Endothelial cell of umbilical vein (primary cell): ENCODE data around the gene EIF3I. TPM values are rescaled to one million over a fixed set of nuclear protein-coding genes. Genes with fewer than 3 reads are reported as not detected.

ENCODE experiments used
- BruUV-seq: library from RNA; stranded (reverse); fragments of 400-500 nt; replicated peaks from 2 replicates; lab custom pipeline; 2021; lab: Mats Ljungman, UMichigan
- CTCF ChIA-PET: fragments of 300-600, 350-600 bp; sonication (Branson Sonifier 250); formaldehyde crosslinking; loops from one replicate; lab custom pipeline; 2021; ENCODE audit warnings: antibody characterized with exemption, inconsistent platforms; lab: Charles Lee
- POLR2A ChIA-PET: fragments of 300-600, 350-600 bp; sonication (Branson Sonifier 250); formaldehyde crosslinking; loops from one replicate; lab custom pipeline; 2021; ENCODE audit warnings: antibody characterized with exemption, inconsistent platforms; lab: Charles Lee
- DNase-seq: peaks from one replicate; pipeline ENCODE4 v3.0.0-alpha.2; 2011; ENCODE audit warnings: low read depth, low spot score
- FAIRE-seq: peaks from 2 replicates; lab custom pipeline; 2011; peaks lifted over from hg19 to GRCh38; lab: Jason Lieb, UNC
- H2AFZ ChIP-seq: 2 replicates; pipeline ENCODE4 v1.6.0; 2012; ENCODE audit warnings: low read depth, low read length, control low read depth, inconsistent platforms
- H3K27ac ChIP-seq: 2 replicates; pipeline ENCODE4 v1.5.1; 2011; ENCODE audit warnings: low read depth, mild to moderate bottlenecking, control low read depth, low read length, moderate library complexity; ENCODE audit not compliant: insufficient read depth
- H3K27me3 ChIP-seq, 2 experiments: 2 replicates each; pipeline versions ENCODE4 v1.6.0 to v1.6.1; 2011; ENCODE audit warnings: low read length in 2 of 2, mixed read lengths in 1 of 2; ENCODE audit not compliant: control insufficient read depth in 2 of 2, insufficient read depth in 2 of 2
- H3K36me3 ChIP-seq, 2 experiments: 2 replicates in 1 of 2; 3 replicates in 1 of 2; pipeline ENCODE4 v1.5.1; 2011; ENCODE audit warnings: low read length in 2 of 2, mild to moderate bottlenecking in 1 of 2, moderate library complexity in 1 of 2; ENCODE audit not compliant: control insufficient read depth in 2 of 2, insufficient read depth in 2 of 2; ENCODE audit errors: extremely low read depth in 1 of 2
- H3K4me1 ChIP-seq: 3 replicates; pipeline ENCODE4 v1.5.1; 2011; ENCODE audit warnings: mild to moderate bottlenecking, low read length; ENCODE audit not compliant: control insufficient read depth, insufficient read depth; ENCODE audit errors: extremely low read depth
- H3K4me2 ChIP-seq: 2 replicates; pipeline ENCODE4 v1.6.1; 2011; ENCODE audit warnings: low read length, control low read depth, mixed read lengths; ENCODE audit not compliant: insufficient read depth
- H3K4me3 ChIP-seq, 3 experiments: fragments of 200-600 bp in 1 of 3; sonication (generic), shearing (Covaris generic) in 1 of 3; replicated peaks in 1 of 3; 2 replicates each; pipeline ENCODE4 v1.5.1; 2011 to 2016; ENCODE audit warnings: control low read depth in 3 of 3, low read length in 3 of 3, mild to moderate bottlenecking in 2 of 3, inconsistent platforms in 1 of 3, low read depth in 1 of 3, moderate library complexity in 1 of 3; ENCODE audit not compliant: insufficient read depth in 1 of 3
- H3K79me2 ChIP-seq: 2 replicates; pipeline ENCODE4 v1.6.0; 2012; ENCODE audit warnings: low read length, inconsistent platforms; ENCODE audit not compliant: control insufficient read depth, insufficient read depth
- H3K9ac ChIP-seq: replicated peaks from 2 replicates; pipeline ENCODE3; 2011; ENCODE audit warnings: low read length, control low read depth; ENCODE audit not compliant: insufficient read depth; ENCODE audit errors: extremely low read depth
- H3K9me1 ChIP-seq: replicated peaks from 3 replicates; pipeline ENCODE4 v1.6.0; 2011; ENCODE audit warnings: mild to moderate bottlenecking, low read length; ENCODE audit not compliant: control insufficient read depth, insufficient read depth; ENCODE audit errors: extremely low read depth
- H3K9me3 ChIP-seq: replicated peaks from 2 replicates; pipeline ENCODE4 v1.5.1; 2012; ENCODE audit warnings: low read length, inconsistent platforms; ENCODE audit not compliant: control insufficient read depth, insufficient read depth
- H4K20me1 ChIP-seq: replicated peaks from 2 replicates; pipeline ENCODE3; 2011; ENCODE audit warnings: mild to moderate bottlenecking, low read length; ENCODE audit not compliant: control insufficient read depth, insufficient read depth; ENCODE audit errors: extremely low read depth
- EZH2 ChIP-seq: IDR thresholded peaks from 2 replicates; pipeline ENCODE4 v1.6.1; 2012; ENCODE audit warnings: borderline replicate concordance, low read depth, mild to moderate bottlenecking, moderate library complexity, low read length, inconsistent platforms; ENCODE audit not compliant: severe bottlenecking
- FOS ChIP-seq: IDR thresholded peaks from 2 replicates; pipeline ENCODE4 v1.6.1; 2011; ENCODE audit warnings: mild to moderate bottlenecking, low read length, moderate library complexity, borderline replicate concordance; ENCODE audit not compliant: insufficient read depth
- JUN ChIP-seq: IDR thresholded peaks from 2 replicates; pipeline ENCODE4 v1.6.1; 2011; ENCODE audit warnings: borderline replicate concordance, low read depth; ENCODE audit not compliant: insufficient read length, insufficient read depth
- MAX ChIP-seq: IDR thresholded peaks from 2 replicates; pipeline ENCODE4 v1.6.1; 2011; ENCODE audit not compliant: insufficient read depth, insufficient read length
- MYC ChIP-seq: IDR thresholded peaks from one replicate; pipeline ENCODE4 v1.6.1; 2011; ENCODE audit warnings: mild to moderate bottlenecking, low read depth, low read length
- POLR2A ChIP-seq: IDR thresholded peaks from 2 replicates; pipeline ENCODE4 v1.6.1; 2012; ENCODE audit warnings: low read depth, mild to moderate bottlenecking, control low read depth, low read length
- dilution Hi-C: fragments of 300-500 bp; cut with MboI; formaldehyde crosslinking; loops from one replicate; pipeline ENCODE4 v1.15.0; 2019; ENCODE audit warnings: low sequenced_read_pairs; ENCODE audit not compliant: extremely low pct_ligation_motif_present
- intact Hi-C: fragments of 100-400 bp; cut with micrococcal nuclease; formaldehyde crosslinking; loops from one replicate; pipeline ENCODE4 v1.10.0; 2022
- polyA plus RNA-seq, 4 experiments: library from polyadenylated mRNA; depleted of rRNA in 3 of 4; stranded (reverse) in 3 of 4; unstranded in 1 of 4; fragments of >200 nt; gene quantifications; 2 replicates each; pipeline versions ENCODE4 v1.2.1 to v1.2.3, GENCODE V29; 2011 to 2012; ENCODE audit warnings: missing spikeins in 1 of 4
- total RNA-seq: library from RNA; stranded (reverse); gene quantifications from 2 replicates; pipeline ENCODE4 v1.2.3, GENCODE V29; 2021

The EIF3I gene
- total and polyA plus RNA-seq, 2 donors (not counting 3 experiments of a cell fraction or from before 2014, with no cell fraction given) = 186 to 331 TPM

- no peak within 1 kb of the TSS for H2AFZ ChIP-seq
- no peaks in the 10 kb centered on the region for H4K20me1 ChIP-seq
- no peaks in the 10 kb centered on the region for H3K9me3 ChIP-seq
- DNase-seq (no peak), FAIRE-seq (no peak)
- CTCF ChIA-PET = interaction anchor here (0.6 kb wide), 1 partner anchor 8 kb away, joined by 3 read pairs; the partner anchor contains the start of gene CCDC28B
- BruUV-seq = no TSS peak
- H3K27ac ChIP-seq = no peak within 1 kb of the TSS
- H3K9ac ChIP-seq = no peak within 1 kb of the TSS
- H3K79me2 ChIP-seq = no peaks in the 10 kb centered on the region
- no peak within 1 kb of the TSS for H3K4me2 ChIP-seq
- H3K9me1 ChIP-seq = no peaks in the 10 kb centered on the region
- TF ChIP-seq MAX = no peak
- TF ChIP-seq JUN = no peak
- no peak for TF ChIP-seq POLR2A
- TF ChIP-seq MYC = no peak
- TF ChIP-seq FOS = no peak
- TF ChIP-seq EZH2 = no peak
- no peaks in the 10 kb centered on the region for H3K27me3 ChIP-seq
- H3K4me3 ChIP-seq = no peak within 1 kb of the TSS
- dilution Hi-C loops (no loop called here), intact Hi-C loops (no loop called here)
- H3K4me1 ChIP-seq = peaks cover 13% of the 10 kb centered on the region
- H3K36me3 ChIP-seq = no peaks in the 10 kb centered on the region
- POLR2A ChIA-PET = no interaction called here
These were observed 13.3 kb upstream of the EIF3I start, which contains the start of gene DCDC2B for GRCh38 chr1:32208891-32209328. DCDC2B (plus strand) TSS chr1:32209089; CDS start chr1:32209094, 5 bp downstream.
